Hematopoietic multipotent progenitor cell treated with erythropoietin and hydrocortisone succinate and interleukin-3 and kit ligand, for 6 days (in vitro differentiated cells): Measurements from ENCODE around the gene NDUFA11.

ENCODE experiments used
- DNase-seq: peaks from one replicate; pipeline ENCODE4 v3.0.0-alpha.2; 2015

Gene NDUFA11

DNA sequence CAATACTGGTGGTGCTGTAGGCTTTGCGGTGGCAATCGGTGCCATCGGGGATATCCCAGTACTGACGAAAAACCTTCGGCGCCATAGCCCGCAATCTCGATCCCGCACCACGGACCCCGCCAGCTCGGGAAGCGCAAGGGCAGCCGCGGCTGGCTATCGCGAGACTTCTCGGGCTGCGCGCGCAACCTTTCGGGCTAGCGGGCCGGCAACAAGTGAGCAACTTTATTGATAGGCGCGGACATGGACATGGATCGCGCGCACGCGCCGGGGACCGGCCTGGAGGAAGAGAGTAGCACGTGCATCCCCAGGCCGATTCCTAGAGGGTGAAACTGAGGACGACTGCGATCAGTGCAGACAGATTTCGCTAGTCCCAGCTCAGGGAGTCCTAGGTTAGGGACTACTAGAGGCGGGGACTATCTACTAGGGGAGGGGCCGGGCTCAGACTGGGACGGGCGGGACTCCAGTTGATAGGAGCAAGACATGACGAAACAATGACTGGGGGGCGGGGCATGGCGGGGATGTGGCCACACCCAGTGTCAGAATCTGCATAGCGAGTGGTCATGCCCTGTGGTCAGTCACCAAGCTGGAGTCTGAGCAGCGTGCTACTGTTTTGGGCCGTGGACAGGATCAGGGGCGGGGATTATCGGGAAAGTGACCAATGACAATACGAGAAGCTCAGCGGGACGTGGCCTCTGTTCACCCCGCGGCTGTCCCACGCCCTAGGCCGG lies at the start of gene NDUFA11:
TSS of gene NDUFA11 (minus strand) at position 167 of the 728 bp plus-strand sequence. CDS start at position 85, 82 bp downstream.
- peak; percentile 98 for DNase-seq

DNA sequence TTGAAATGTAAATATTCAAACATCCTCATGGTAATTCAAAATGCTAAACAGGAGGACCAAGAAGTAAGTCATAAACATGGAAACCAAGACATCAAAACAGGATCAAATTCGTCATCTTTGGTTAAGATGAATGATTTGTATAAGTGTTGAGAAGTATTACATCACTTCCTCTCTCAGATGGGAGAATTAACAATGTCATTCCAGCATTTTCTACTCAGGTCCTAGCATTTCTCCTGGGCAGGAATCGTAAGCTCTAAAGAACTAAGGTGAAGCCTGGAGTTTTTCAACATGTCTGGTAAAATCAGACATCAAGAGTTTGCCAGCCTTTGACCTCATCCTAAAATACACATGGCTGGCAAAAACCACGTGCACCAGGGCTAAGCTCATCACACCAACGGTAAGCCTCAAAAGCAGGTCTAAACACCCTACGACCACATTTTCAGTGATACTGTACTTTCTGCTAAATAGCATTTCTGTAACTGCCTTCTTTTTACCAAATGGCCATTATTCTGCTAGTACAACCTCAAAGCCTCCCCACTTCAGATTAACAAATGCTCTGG lies 49.5 kb upstream of the NDUFA11 start:
- DNase-seq, result no peak

DNA sequence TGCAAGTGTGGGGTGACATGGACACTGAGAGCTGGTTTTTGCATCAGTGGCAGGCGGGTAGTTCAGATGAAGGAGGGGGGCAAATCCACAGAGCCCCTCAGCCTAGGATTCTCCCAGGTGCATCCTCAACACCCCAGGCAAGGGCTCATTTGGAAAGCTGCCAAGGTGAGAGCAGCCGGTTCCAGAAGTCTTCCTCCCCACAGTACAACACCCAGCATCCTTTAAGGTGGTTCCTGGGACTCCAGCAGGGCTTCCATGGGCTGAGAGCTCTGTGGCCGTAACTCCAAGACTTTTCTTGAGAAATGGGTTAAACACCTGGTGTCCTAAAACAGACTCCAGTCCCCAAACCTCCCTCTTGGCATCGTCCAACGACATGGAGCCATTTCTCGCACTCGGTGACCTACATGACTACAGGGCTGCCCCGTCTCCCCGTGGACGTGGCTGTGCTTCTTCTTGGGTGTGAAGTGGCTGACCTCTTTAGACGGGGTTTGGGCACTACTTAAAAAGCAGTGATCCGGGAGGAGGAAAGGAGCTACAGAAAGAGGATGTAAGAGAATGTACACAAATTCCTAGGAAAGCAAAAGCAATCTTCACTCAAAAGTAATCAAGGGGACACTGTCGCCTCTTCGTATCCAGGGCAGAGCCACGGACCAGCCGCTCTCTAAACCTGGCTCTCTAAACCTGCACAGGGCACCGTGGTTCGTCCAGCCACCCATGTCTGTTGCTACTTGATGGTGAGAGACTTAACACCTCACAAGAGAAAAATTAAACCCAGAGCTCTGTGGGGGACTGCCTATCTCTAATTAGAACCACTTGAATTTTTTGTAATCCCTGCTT lies 48.8 kb upstream of the NDUFA11 start:
- no peak for DNase-seq

DNA sequence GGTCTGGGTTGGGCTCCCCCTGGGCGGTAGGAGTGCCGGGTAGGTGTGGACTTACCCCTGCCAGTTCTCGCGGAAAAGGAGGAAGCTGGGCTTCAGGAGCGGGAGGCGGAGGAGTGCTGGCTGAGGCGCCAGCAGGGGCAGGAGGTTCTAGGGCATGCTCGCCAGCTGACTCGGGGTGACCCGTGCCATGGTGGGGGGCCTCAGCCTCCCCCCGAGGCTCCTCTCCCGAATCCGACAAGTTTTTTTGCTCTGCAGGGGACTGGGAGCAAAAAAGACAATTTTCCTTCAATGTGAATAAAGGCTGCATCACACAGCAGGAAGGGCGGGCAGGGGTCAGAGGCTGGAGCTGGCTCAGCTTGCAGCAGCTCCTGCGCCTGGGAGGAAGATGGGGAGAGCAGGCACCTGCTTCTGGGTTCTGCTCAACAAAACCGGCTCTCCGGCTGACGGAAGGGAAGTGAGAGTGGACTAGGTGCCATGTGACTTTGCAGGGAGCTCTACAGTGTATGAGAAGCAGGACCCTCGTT lies 47.8 kb upstream of the NDUFA11 start:
- no peak for DNase-seq

DNA sequence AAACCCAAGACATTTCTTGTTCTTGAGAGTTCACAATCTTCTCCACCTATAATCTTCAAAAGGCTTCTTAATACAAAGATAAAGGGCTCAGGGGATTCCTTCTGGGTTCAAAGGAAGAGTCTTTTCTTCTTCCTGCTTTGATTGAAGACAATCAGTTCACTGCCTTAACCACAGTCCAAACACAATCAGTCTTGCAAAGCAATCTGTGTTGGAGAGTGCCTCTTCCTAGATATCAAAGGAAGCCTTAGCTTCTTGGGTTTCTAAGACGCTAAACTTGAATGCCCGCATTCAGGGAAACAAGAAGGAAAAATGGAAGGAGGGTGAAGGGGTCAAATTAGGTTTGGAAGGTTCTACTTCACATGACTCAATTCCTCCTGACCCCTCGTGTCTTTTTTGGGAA lies 47.2 kb upstream of the NDUFA11 start:
- DNase-seq, result no peak

GRCh38 chr19:5949792-5950305 lies 46.3 kb upstream of the NDUFA11 start:
- DNase-seq, result no peak

GRCh38 chr19:5948752-5949564 lies 45.4 kb upstream of the NDUFA11 start:
- DNase-seq, result no peak

GRCh38 chr19:5947435-5947834 lies 43.8 kb upstream of the NDUFA11 start:
- no peak for DNase-seq

GRCh38 chr19:5943623-5944022 lies 40.0 kb upstream of the NDUFA11 start:
- no peak for DNase-seq

- no peak for DNase-seq
Measured at GRCh38 chr19:5943045-5943444, 39.5 kb upstream of the NDUFA11 start.

DNA sequence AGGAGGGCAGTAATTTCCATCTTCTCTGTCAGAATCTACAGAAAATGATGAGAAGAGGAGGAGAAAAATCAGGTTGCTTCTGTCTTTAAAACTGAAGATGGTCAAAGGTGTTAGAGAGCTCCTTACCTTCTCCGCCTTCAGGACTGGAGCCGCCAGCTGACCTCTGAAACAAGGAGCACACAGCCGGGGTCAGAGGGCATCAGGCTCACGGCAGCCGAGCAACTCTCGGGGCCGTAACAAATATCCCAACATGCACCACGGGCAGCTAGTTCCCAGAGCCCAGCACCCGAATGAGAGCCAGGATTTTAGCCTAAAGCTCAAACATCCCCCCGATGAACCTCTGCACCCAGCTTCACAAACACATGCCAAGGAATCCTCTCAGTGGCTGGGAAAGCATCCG lies 38.1 kb upstream of the NDUFA11 start:
- DNase-seq, result no peak

DNA sequence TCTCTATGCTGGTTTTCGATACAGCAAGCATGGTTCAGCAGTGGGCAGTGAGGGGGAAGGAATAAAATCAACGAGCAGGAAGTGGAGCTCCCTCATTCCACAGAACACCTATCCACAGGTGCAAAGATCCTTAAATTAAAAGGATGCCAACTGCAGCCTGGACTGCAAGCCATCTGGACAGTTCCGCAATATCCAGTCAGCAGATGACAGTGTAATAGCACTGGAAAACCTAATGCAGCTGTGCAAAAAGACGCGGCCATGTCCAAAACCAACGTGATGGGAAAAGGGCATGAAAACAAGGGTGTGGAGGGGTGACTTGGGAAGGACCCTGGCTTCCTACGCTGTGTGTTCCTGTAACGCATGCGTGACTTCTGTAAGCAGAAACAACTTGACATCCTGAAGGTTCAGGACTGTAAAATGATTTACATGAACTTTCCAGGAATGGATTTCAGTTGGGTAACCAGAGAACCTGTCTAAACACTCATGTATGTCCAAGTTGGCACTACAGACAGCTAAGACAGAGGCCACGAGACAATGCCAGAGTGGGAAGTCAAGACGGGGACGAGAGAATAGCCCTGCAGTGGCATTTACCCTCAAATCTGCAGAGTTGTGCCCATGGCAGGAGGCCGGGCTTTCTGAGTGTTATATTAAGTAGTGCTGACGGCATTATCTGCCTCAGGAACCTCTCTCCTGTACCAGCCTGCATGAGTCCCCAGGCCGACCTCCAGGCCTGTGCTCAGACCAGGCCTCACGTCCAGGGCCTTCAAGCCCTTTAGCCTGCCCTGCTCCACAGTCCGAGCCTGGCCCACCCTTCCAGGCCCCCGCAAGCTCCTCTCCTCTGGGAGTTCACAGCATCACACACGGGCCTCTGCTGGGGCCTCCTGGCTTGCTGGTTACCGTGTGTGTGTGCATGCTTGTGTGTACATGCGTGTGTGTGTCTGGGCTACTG lies 36.9 kb upstream of the NDUFA11 start:
- no peak for DNase-seq

DNA sequence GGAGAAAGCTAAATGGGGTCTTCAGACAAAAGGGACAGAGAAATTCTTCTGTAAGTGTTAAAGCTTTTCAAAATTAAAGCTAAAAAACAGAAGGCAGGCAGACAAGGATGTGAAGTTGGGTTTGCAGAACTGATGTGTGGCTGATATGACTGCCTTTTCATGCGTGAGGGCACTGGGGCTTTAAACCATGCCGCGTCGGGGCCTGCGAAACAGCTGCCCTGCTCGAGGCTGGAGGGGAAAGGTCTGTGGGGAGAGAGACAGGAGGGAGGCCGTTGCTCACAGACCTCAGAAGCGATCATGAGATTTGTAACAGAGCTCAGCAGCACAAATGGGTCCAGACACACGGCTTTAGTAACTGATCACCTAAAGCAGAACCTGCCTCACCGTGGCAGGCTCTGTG lies 34.0 kb upstream of the NDUFA11 start:
- DNase-seq, result no peak

DNA sequence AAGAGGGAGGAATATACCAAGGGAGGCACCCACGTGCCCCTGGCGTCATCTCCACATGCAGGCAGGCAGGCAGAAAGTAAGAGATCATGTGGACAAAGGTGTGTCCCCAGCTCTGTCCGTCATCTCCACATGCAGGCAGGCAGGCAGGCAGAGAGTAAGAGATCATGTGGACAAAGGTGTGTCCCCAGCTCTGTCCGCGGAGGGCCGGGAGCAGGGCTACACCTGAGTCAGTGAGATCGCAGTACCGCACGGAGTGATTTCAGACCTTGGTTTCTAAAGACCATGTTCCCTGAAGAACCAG lies 32.7 kb upstream of the NDUFA11 start:
- DNase-seq, result no peak

DNA sequence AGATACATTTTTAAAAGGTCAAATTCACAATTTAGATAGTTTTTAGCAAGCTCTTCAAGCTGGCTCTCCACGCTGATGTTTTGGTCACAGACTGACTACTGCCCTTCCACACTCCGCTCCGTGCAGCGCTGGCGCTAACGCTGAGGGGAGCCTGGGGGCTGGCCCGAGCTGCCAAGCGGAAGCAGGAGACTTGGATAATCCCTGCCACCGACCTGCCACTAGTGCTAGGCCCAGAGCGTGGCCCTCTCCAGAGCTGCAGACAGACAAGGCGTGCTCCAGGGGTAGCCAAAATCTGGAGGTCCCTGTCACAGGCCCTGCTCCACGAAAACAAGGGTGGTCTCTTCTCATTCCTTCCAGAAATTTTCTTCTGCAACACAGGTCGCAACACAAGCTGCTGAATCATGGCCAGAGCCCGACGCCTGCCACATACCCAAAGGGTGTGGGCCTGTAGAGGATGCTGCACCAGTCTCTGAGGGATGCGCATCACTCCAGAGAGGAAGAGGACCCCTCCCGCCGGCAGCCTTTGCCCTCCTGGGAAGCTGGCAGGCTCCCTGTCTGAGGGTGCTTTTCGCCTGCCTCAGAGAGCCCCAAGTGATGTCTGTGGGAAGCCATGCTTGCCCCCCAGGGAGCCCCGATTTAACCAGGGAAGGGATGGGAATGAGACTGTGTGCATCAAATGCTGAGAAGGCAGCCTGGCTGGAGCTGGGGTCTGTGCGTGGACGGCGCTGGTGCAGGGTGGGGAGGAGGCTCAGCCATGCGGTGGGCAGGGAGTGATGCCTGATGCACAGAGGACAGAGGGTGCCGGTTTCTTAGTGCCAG lies 32.1 kb upstream of the NDUFA11 start:
- no peak for DNase-seq

DNA sequence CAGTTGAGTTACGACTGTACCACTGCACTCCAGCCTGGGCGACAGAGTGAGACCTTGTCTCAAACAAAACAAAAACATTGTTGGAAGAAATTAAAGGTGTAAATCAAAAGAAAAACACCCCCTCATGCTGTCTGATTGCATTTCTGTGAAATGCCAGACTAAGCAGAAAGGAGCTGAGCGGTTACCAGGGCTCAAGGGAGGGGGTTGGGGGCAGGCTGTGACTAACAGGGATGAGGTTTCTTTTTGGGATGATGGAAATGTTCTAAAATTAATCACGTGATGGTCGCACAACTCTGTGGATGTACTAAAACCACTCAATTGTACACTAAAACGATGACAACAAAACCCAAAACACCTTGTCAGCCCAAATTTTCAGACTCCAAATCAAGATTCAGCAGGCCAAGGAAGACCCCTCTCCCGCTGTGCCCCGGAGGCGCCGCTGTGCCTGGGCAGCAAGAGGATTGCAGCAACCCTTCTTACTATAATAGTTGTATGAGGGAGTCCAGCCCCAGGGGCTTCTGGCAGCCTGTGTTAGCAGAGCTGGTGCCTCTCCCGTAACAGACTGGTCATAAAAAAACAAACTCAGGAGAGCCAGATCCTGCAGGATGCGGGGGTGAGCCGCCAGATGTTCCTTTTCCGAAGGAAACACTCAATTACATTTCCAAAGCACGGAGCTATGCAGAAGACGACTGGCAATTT lies 31.3 kb upstream of the NDUFA11 start:
- DNase-seq, result no peak

DNA sequence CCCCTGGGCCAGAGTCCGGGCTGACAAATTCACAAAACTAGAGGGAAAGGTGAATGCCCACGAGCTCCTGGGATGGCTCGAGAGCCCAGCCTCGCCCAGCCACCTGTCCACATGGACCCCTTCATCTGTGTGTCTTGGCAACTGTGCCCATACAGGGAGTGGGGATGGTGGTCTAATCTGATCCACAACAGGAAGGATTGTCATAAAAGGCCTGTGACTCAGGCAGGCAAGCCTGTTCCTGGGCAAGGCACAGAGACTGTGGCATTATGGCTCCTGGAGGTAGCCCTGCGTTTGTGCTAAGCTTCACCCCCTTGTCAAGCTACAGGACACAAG lies 30.4 kb upstream of the NDUFA11 start:
- no peak for DNase-seq

GRCh38 chr19:5933391-5934068 lies 29.9 kb upstream of the NDUFA11 start:
- no peak for DNase-seq

DNA sequence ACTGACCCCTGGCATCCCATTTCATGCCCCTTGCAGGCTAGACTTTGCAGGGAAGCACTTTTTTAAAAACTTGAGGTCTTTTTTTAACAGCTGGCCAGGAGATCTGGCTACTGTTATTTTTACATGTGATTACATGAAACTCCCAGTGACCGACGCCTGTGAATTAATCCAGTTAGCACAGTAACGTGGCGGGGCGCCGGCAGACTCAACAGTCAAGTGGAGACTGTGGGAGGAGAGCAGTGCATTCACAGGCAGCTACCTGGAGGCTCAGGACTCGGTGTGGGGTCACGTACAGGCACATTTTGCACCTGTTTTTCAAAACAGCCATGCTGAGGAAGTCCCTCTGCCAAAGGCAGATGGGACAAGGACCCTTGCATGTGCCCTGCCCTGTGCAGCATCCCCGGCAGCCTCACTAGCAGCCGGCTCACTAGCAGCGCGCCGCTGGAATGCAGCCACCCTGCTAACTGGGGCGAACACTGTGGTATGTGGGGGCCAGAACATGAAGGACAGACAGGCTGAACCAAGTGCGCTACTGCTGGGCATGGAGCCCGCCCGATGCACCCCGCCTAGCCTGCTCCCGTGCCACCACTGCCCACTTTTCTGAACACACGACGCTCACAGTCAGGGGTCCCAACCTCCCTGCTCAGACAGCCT lies 29.1 kb upstream of the NDUFA11 start:
- no peak for DNase-seq
